TTC549 (cell line): ENCODE results near the gene ZMAT5.

Experiments
- FAIRE-seq: peaks from 2 replicates; lab custom pipeline; 2012; peaks lifted over from hg19 to GRCh38; lab: Jason Lieb, UNC

ZMAT5 gene

DNA sequence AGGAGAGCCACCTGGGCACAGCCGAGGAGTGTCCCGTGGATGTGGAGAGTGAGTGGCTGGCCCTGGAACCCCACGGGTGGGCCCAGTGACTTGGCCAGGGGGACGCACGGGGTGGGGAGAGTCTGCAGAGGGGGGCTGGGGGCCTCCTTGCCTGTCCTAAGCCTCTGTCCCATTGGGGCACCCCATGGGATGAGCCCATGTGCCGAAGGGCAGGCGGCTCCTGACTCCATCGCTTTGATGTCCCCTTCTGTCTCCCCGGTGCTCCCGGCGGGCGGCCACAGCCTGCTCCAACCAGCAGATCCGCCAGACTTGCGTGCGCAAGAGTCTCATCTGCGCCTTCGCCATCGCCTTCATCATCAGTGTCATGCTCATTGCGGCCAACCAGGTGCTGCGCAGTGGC lies 37.6 kb downstream of the ZMAT5 start:
- no peak for FAIRE-seq

DNA sequence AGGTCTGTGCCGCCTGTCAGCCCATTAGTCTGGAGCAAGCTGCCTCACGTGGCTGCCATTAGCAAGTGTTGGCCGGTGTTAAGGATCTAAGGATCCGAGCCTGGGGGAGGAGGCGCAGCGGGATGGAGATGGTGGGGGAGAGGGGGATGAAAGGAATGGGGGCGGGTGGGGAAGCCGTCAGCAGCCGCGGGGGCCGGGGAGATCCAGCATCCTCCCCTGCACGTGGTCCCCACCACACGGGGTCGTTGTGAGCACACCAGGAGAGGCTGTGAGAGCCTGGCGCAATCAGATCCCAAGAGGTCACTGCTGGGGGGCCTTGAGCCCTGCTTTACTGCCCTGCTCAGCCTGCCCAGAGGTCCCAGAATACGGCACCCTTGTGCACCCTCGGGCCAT lies 39.7 kb downstream of the ZMAT5 start:
- no peak for FAIRE-seq

DNA sequence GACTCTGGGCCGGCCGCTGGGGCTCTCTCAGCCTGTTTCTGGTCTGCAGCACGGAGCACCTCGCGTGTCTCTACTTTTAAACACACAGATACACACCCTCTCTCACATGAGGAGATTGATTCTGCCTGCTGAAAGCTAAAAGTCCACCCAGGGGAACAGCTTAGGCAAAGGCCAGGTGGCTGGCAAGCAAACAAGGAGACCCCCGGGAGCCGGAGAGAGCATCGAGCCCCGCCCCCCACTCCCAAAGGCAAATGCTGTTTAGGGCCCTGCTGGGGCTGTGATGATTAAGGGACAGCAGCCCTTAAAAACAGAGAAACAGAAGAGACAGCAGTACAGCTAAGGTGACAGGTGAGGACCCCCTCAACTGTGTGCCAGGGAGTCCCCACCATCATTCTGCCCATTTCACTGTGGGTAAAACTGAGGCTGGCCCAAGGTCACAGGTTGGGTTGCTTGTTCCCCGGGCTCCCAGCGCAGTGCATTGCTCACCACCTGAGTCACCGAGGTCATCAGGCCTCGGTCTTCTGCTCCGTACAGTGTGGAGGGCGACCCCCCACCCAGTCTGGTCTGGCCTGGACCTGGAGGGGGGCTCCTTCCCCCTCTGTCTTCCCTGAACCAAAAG lies 40.2 kb downstream of the ZMAT5 start:
- no peak for FAIRE-seq

DNA sequence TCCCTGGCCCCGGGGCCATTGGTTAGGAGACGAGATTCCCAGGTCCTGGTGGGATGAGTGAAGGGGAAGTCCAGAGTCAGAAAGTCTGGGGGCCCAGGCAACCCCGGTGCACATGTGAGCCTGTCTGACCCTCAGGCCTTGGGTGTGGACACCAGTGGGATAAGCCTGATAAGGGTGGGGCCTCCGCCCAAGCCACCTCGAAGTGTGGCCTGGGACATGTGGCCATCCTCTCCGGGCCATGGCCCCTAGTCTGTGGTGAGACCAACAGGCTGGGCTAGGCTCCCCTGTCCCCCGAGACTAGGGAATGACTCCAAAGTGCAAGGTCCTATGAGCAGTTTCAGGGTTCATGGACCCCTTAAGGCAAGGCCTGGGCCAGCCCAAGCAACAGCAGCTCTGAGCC lies 40.7 kb downstream of the ZMAT5 start:
- no peak for FAIRE-seq

DNA sequence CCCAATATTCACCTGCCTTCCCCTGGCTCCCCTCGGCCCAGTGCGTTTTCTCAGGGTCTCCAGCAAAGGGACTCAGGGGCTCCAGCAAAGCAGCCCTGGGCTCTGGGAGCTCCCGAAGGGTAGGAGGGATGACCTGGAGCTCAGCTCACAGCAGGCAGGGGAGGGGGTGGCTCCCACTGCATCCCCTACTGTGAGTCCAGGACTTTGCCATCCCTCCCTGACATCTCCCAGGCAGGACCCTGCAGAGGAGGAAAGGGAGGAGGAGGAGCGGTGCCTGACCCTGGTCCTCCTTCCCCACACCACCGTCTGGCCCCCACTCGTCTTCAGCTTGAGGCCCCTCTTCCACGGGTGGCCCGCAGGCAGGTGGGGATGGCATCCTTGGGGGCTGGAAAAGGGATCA lies 42.0 kb downstream of the ZMAT5 start:
- FAIRE-seq = no peak

GRCh38 chr22:29723766-29724165 lies 43.0 kb downstream of the ZMAT5 start:
- FAIRE-seq = no peak

- FAIRE-seq = no peak
Measured at GRCh38 chr22:29722587-29722986, 44.2 kb downstream of the ZMAT5 start.

DNA sequence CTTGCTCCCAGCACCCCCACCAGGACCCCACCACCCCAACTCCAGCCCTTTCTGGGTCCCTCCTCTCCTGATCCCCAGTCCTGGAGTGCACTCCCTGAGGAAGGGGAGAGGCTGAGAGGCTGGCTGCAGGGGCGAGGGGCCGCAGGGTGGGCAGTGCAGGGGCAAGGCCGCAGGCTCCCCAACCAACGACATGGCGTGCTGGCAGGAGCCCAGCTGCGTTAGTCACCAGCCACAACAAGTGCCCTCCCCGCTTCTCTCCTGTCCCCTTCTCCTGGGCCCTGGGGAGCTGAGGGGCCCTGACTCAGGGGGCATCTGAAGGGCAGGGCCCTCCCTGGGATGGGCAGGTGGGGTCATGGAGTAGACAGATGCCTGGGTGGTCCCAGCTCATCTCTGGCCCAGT lies 44.7 kb downstream of the ZMAT5 start:
- FAIRE-seq = no peak

- FAIRE-seq = no peak
Measured at GRCh38 chr22:29720811-29721323, 45.9 kb downstream of the ZMAT5 start.

DNA sequence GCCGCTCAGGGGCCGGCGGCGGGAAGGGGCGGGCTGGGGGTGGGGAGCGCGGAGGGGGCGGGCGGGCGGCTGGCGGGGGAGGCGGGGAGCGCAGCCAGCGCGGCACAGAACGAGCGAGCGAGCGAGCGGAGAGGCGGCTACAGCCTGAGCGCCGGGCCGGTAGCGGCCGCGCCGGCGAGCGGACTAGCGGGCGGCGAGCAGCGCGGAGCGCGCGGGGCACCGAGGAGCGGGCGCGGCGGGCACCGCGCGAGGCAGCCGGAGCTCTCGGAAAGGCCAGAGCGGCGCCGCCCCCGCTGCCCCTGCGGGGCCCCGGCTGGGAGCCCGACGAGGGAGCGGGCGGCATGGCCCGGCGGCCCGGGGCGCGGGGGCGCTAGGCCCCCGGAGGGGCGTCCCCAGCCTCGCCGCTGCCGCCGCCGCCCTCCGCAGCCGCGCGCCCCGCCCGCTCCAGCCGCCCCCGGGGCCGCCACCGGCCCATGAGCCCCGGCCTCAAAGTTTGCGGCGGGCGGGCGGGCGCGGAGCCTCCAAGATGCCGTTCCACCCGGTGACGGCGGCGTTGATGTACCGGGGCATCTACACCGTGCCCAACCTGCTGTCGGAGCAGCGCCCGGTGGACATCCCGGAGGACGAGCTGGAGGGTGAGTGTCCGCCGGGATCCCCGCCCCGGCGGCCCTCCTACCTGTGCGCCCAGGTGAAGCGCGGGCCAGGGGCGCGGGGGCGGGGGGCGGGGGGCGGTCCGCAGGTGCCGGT lies 46.7 kb downstream of the ZMAT5 start, which contains the start of gene CABP7:
TSS of gene CABP7 (plus strand) at position 105 of the 747 bp plus-strand sequence. CDS start at position 527, 422 bp downstream.
- no peak for FAIRE-seq

- no peak for FAIRE-seq
Measured at GRCh38 chr22:29718949-29719898, 47.6 kb downstream of the ZMAT5 start.

GRCh38 chr22:29717789-29718188 lies 49.0 kb downstream of the ZMAT5 start:
- FAIRE-seq = no peak

DNA sequence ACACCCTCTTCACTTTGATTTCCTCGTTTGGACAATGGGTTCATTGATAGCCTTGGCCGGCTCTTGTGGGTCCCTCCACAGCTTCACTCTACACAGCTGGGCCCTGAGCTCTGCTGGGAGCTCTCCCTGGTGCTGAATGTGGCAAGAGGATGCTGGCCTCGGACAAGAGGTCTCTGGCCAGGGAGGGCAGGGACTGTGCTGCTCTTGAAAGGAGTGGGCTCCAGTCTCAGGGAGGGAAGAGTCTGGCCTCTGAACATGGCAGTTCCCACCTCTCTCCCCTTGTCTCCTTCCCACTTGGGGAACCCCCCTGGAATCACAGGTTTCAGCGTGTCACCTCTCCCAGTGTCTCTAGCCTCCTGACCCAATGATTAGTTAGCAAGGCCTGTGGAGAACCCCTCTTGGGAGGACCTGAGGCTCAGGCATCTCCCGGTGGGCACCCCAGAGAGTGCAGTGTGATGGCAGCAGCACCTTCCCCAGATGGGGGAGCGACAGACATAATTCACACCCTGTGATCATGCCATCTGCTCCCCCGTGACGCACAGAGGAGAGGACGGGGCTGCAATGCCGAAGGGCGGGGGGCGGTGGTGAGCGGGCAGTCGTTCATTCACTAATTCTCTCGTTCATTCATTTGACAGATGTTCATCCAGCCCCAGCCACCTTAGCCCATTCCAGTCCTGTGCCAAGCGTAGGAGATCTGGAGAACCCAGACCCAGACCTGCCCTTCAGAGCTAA lies 49.8 kb downstream of the ZMAT5 start:
- FAIRE-seq = no peak

GRCh38 chr22:29715705-29716104 lies 51.1 kb downstream of the ZMAT5 start:
- no peak for FAIRE-seq

DNA sequence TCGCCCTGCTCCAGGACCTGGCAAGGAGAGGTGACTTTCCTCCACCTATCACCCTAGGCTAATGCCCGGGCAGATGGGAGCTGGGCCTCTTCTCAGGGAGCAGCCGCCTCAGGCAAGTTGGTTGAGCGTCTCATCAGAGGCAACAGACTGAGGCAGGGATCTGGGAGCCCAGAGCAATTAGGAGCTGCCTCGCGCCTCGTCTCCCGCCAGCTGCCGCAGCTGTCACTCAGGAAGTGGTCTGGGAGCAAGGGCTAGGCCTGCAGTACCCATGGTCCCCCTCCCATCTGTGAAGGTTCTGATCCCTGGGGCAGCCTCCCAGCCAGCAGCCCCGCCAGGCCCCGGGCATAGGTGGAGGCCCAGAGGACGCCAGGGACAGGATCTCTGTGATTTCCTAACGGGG lies 51.6 kb downstream of the ZMAT5 start:
- no peak for FAIRE-seq

GRCh38 chr22:29713156-29713727 lies 53.6 kb downstream of the ZMAT5 start:
- no peak for FAIRE-seq

- no peak for FAIRE-seq
Measured at GRCh38 chr22:29712119-29712518, 54.7 kb downstream of the ZMAT5 start.

- FAIRE-seq = no peak
Measured at GRCh38 chr22:29710922-29711593, 55.7 kb downstream of the ZMAT5 start.

DNA sequence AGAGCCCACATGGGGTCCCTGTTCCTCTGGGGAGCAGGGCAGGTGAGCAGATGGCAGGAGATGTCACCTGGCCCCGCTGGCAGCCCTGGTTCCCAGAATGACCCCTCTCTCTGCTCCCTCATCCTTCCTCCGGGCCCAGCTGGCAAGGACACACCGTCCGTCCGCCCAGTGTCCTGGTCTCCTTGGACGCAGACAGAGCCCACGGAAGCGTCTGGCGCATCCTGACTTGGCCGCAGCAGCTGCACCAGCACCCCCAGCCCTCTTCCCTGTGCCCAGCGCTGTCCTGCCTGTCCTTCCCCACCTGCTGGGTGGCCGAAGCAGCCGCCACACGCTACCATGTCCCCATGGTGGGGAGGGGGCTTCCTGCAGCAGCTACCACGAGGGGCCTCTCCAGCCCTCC lies 56.6 kb downstream of the ZMAT5 start:
- no peak for FAIRE-seq

DNA sequence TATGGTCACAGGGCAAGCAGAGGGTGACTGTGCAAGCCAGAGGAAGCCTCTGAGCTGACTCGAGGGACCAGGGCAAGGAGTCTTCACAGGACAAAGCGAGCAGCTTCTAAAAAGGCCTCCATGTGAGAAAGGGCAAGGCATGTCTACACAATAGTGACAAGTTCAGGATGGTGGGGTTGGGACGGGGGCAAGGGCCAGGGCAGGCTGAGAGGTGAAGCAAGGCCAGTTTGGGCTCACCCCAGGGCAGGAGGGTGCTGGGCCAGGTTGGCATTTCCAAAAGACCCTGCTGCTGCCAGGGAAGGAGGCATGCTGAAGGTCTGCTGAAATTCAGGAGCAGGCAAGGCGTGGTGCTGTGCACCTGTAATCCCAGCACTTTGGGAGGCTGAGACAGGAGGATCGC lies 59.3 kb downstream of the ZMAT5 start:
- no peak for FAIRE-seq

GRCh38 chr22:29707010-29707409 lies 59.8 kb downstream of the ZMAT5 start:
- no peak for FAIRE-seq
